ENCODE data around the gene EFCAB11. TPM values are rescaled to one million over a fixed set of nuclear protein-coding genes. Genes with fewer than 3 reads are reported as not detected.
"Not testable (repeated sequence)": the region's sequence is repeated elsewhere in the genome, so short reads cannot be mapped to it uniquely, and the experiment has no call there.

EFCAB11 gene
- polyA plus RNA-seq, 1 donor (not counting 4 experiments of a cell fraction or from before 2014, with no cell fraction given), result 12.9 TPM

DNA sequence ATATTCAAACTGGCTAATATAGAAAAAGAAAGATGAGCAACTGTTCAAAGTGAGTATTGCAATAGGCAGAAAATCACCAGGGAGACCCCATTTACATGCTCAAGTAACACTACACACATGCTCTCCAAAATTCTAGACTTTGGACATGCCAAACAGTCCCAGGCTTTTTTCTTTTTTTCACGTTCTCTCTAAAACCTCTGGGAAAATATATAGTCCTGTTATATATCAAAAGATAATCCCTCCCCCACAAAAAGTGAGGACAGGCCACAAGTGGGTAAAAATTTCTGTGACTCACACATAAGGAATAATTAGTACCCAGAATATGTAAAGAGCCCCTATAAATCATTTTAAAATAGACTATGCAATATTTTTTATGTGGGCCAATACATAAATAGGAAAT, 55.2 kb downstream of the EFCAB11 start:
- no peak overlapping the region for H3K9ac ChIP-seq (ENCODE audit: control insufficient read depth, extremely low read depth, insufficient read depth, low read length)
- H3K27me3 ChIP-seq (ENCODE audit: control insufficient read depth, extremely low read depth, insufficient read depth, low read length), result no peaks in the 10 kb centered on the region
- H3K79me2 ChIP-seq (ENCODE audit: control insufficient read depth, insufficient read depth, low read length), result no peaks in the 10 kb centered on the region
- FAIRE-seq (no peak), DNase-seq (ENCODE audit: low read depth, low spot score) (no peak)
- H3K4me3 ChIP-seq (ENCODE audit: control insufficient read depth in 2 of 3, extremely low read depth in 1 of 3, insufficient read depth in 2 of 3, low read depth in 1 of 3, low read length in 3 of 3), result no peak overlapping the region
- H3K9me3 ChIP-seq (ENCODE audit: control insufficient read depth, low read depth, low read length), result no peaks in the 10 kb centered on the region
- H3K9me1 ChIP-seq (ENCODE audit: control insufficient read depth, extremely low read depth, insufficient read depth, low read length), result no peaks in the 10 kb centered on the region
- H3K27ac ChIP-seq (ENCODE audit: control insufficient read depth, insufficient read depth, low read length), result no peak overlapping the region
- no peaks in the 10 kb centered on the region for H4K20me1 ChIP-seq (ENCODE audit: control insufficient read depth, extremely low read depth, insufficient read depth, low read length)
- H3K4me2 ChIP-seq (ENCODE audit: control insufficient read depth, extremely low read depth, insufficient read depth, low read depth, low read length), result no peak overlapping the region
- dilution Hi-C loops (cut with MboI; ENCODE audit: extremely low pct_ligation_motif_present, low sequenced_read_pairs), result no loop called here
- TF ChIP-seq, protein P1, sequence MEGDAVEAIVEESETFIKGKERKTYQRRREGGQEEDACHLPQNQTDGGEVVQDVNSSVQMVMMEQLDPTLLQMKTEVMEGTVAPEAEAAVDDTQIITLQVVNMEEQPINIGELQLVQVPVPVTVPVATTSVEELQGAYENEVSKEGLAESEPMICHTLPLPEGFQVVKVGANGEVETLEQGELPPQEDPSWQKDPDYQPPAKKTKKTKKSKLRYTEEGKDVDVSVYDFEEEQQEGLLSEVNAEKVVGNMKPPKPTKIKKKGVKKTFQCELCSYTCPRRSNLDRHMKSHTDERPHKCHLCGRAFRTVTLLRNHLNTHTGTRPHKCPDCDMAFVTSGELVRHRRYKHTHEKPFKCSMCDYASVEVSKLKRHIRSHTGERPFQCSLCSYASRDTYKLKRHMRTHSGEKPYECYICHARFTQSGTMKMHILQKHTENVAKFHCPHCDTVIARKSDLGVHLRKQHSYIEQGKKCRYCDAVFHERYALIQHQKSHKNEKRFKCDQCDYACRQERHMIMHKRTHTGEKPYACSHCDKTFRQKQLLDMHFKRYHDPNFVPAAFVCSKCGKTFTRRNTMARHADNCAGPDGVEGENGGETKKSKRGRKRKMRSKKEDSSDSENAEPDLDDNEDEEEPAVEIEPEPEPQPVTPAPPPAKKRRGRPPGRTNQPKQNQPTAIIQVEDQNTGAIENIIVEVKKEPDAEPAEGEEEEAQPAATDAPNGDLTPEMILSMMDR (optimal IDR thresholded peaks at IDR 0.05 in 1 of 3, IDR thresholded peaks at IDR 0.05 in 1 of 3, conservative IDR thresholded peaks at IDR 0.05 in 1 of 3; ENCODE audit: extremely low read depth in 1 of 3, insufficient read depth in 2 of 3, low read length in 3 of 3), result no peak
- no peak for TF ChIP-seq EZH2 (IDR thresholded peaks at IDR 0.05; ENCODE audit: low read length)
- no peaks in the 10 kb centered on the region for H3K4me1 ChIP-seq (ENCODE audit: control insufficient read depth, extremely low read depth, insufficient read depth, low read length)
- no peaks in the 10 kb centered on the region for H3K36me3 ChIP-seq (ENCODE audit: control insufficient read depth in 2 of 2, extremely low read depth in 1 of 2, insufficient read depth in 2 of 2, low read length in 2 of 2)
- H2AFZ ChIP-seq (ENCODE audit: control insufficient read depth, low read length), result no peak overlapping the region

DNA sequence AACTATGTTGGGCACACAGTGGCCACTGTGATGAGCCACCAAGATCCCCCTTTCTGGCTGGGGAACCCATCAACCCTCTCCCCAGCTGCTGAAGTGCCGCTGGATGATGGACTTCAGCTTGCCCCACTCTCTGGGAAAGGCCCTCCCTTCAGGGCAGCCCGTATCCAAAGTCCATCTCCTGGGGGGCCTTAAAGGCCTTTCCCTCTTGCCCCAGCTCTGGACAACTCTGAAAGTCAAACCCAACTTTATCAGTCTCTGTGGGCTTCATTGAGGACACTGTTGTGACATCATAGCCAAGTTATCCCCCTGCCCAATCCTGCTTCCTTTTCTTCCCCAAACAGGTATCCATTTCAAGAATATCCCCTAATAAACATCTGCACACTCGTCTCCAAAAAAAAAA, 61.1 kb downstream of the EFCAB11 start:
- H3K27me3 ChIP-seq (ENCODE audit: control insufficient read depth, extremely low read depth, insufficient read depth, low read length); H3K36me3 ChIP-seq (ENCODE audit: control insufficient read depth in 2 of 2, extremely low read depth in 1 of 2, insufficient read depth in 2 of 2, low read length in 2 of 2); H3K9me1 ChIP-seq (ENCODE audit: control insufficient read depth, extremely low read depth, insufficient read depth, low read length); H3K27ac ChIP-seq (ENCODE audit: control insufficient read depth, insufficient read depth, low read length); H3K9me3 ChIP-seq (ENCODE audit: control insufficient read depth, low read depth, low read length); DNase-seq (ENCODE audit: low read depth, low spot score); H3K4me3 ChIP-seq (ENCODE audit: control insufficient read depth in 2 of 3, extremely low read depth in 1 of 3, insufficient read depth in 2 of 3, low read depth in 1 of 3, low read length in 3 of 3); H3K4me2 ChIP-seq (ENCODE audit: control insufficient read depth, extremely low read depth, insufficient read depth, low read depth, low read length); H3K4me1 ChIP-seq (ENCODE audit: control insufficient read depth, extremely low read depth, insufficient read depth, low read length); H3K79me2 ChIP-seq (ENCODE audit: control insufficient read depth, insufficient read depth, low read length); dilution Hi-C loops (cut with MboI; ENCODE audit: extremely low pct_ligation_motif_present, low sequenced_read_pairs); H3K9ac ChIP-seq (ENCODE audit: control insufficient read depth, extremely low read depth, insufficient read depth, low read length); H2AFZ ChIP-seq (ENCODE audit: control insufficient read depth, low read length); H4K20me1 ChIP-seq (ENCODE audit: control insufficient read depth, extremely low read depth, insufficient read depth, low read length): not testable (repeated sequence)
- peak; percentile 73 for FAIRE-seq

DNA sequence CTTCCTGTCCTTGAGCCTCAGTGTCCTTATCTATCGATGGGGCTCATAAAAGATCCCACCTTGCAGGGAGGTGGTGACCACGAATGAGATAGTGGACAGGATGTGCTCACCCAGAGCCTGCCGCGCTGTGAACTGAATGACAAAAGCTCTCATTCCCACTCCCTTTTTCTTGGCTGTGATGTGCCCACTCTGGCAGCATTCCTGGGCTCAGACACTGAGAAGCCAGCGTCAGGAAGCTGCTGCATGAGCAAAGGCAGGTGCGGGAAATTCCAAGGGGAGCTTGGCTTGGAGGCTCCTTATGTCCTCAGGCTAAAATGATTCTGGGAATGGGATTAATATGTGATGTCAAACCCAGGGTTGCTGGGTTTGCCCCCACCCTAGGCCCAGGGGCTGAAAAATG, 61.6 kb downstream of the EFCAB11 start:
- Histone ChIP-seq H3K4me2 (ENCODE audit: control insufficient read depth, extremely low read depth, insufficient read depth, low read depth, low read length) (no peak overlapping the region), H3K9ac (ENCODE audit: control insufficient read depth, extremely low read depth, insufficient read depth, low read length) (no peak overlapping the region), H4K20me1 (ENCODE audit: control insufficient read depth, extremely low read depth, insufficient read depth, low read length) (no peaks in the 10 kb centered on the region), H3K27ac (ENCODE audit: control insufficient read depth, insufficient read depth, low read length) (no peak overlapping the region), H3K4me3 (ENCODE audit: control insufficient read depth in 2 of 3, extremely low read depth in 1 of 3, insufficient read depth in 2 of 3, low read depth in 1 of 3, low read length in 3 of 3) (no peak overlapping the region), H3K4me1 (ENCODE audit: control insufficient read depth, extremely low read depth, insufficient read depth, low read length) (no peaks in the 10 kb centered on the region), H3K9me3 (ENCODE audit: control insufficient read depth, low read depth, low read length) (no peaks in the 10 kb centered on the region), H3K9me1 (ENCODE audit: control insufficient read depth, extremely low read depth, insufficient read depth, low read length) (no peaks in the 10 kb centered on the region), H3K36me3 (ENCODE audit: control insufficient read depth in 2 of 2, extremely low read depth in 1 of 2, insufficient read depth in 2 of 2, low read length in 2 of 2) (no peaks in the 10 kb centered on the region), H3K79me2 (ENCODE audit: control insufficient read depth, insufficient read depth, low read length) (no peaks in the 10 kb centered on the region), H3K27me3 (ENCODE audit: control insufficient read depth, extremely low read depth, insufficient read depth, low read length) (no peaks in the 10 kb centered on the region), H2AFZ (ENCODE audit: control insufficient read depth, low read length) (no peak overlapping the region)
- dilution Hi-C loops (cut with MboI; ENCODE audit: extremely low pct_ligation_motif_present, low sequenced_read_pairs), result no loop called here
- no peak for TF ChIP-seq EZH2 (IDR thresholded peaks at IDR 0.05; ENCODE audit: low read length)
- TF ChIP-seq, protein P1 (optimal IDR thresholded peaks at IDR 0.05 in 1 of 3, IDR thresholded peaks at IDR 0.05 in 1 of 3, conservative IDR thresholded peaks at IDR 0.05 in 1 of 3; ENCODE audit: extremely low read depth in 1 of 3, insufficient read depth in 2 of 3, low read length in 3 of 3), result no peak
- no peak for DNase-seq (ENCODE audit: low read depth, low spot score)
- no peak for FAIRE-seq

DNA sequence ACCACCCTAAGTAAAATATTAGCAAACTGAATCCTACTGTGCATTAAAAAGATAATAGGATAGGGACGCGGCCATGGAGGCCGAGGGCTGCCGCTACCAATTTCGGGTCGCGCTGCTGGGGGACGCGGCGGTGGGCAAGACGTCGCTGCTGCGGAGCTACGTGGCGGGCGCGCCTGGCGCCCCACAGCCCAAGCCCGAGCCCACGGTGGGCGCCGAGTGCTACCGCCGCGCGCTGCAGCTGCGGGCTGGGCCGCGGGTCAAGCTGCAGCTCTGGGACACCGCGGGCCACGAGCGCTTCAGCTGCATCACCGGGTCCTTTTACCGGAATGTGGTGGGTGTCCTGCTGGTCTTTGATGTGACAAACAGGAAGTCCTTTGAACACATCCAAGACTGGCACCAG, 62.8 kb downstream of the EFCAB11 start:
- FAIRE-seq; H3K36me3 ChIP-seq (ENCODE audit: control insufficient read depth in 2 of 2, extremely low read depth in 1 of 2, insufficient read depth in 2 of 2, low read length in 2 of 2); DNase-seq (ENCODE audit: low read depth, low spot score); H4K20me1 ChIP-seq (ENCODE audit: control insufficient read depth, extremely low read depth, insufficient read depth, low read length); H3K9me3 ChIP-seq (ENCODE audit: control insufficient read depth, low read depth, low read length); H3K4me3 ChIP-seq (ENCODE audit: control insufficient read depth in 2 of 3, extremely low read depth in 1 of 3, insufficient read depth in 2 of 3, low read depth in 1 of 3, low read length in 3 of 3); H3K27me3 ChIP-seq (ENCODE audit: control insufficient read depth, extremely low read depth, insufficient read depth, low read length); H3K4me1 ChIP-seq (ENCODE audit: control insufficient read depth, extremely low read depth, insufficient read depth, low read length); dilution Hi-C loops (cut with MboI; ENCODE audit: extremely low pct_ligation_motif_present, low sequenced_read_pairs); H3K79me2 ChIP-seq (ENCODE audit: control insufficient read depth, insufficient read depth, low read length); H3K9ac ChIP-seq (ENCODE audit: control insufficient read depth, extremely low read depth, insufficient read depth, low read length); H2AFZ ChIP-seq (ENCODE audit: control insufficient read depth, low read length); H3K4me2 ChIP-seq (ENCODE audit: control insufficient read depth, extremely low read depth, insufficient read depth, low read depth, low read length); H3K27ac ChIP-seq (ENCODE audit: control insufficient read depth, insufficient read depth, low read length); H3K9me1 ChIP-seq (ENCODE audit: control insufficient read depth, extremely low read depth, insufficient read depth, low read length): not testable (repeated sequence)
